Lower lobe of right lung (tissue), 2 donors: Measurements from ENCODE around the gene AFAP1L1. TPM values are rescaled to one million over a fixed set of nuclear protein-coding genes. Genes with fewer than 3 reads are reported as not detected.

Experiments
- ATAC-seq, 2 donors: fragments of 200-7000 bp; cut with Tn5 transposase; one replicate each; pipeline ENCODE4 v1.9.1; 2020 to 2022; ENCODE audit warnings: mild to moderate bottlenecking in 2 of 2, moderate library complexity in 2 of 2
- DNase-seq: peaks from one replicate; pipeline ENCODE4 v3.0.0-alpha.2; 2020
- H3K27ac ChIP-seq: fragments of 200-600 bp; one replicate; pipeline ENCODE4 v1.8.0; 2022
- H3K27me3 ChIP-seq: fragments of 200-600 bp; one replicate; pipeline ENCODE4 v1.8.0; 2022; ENCODE audit warnings: low read depth
- H3K36me3 ChIP-seq: fragments of 200-600 bp; one replicate; pipeline ENCODE4 v1.8.0; 2022; ENCODE audit warnings: mild to moderate bottlenecking
- H3K4me1 ChIP-seq: fragments of 200-600 bp; one replicate; pipeline ENCODE4 v1.8.0; 2022
- H3K4me3 ChIP-seq: fragments of 200-600 bp; one replicate; pipeline ENCODE4 v1.8.0; 2022; ENCODE audit warnings: mild to moderate bottlenecking
- H3K9me3 ChIP-seq: fragments of 200-600 bp; one replicate; pipeline ENCODE4 v1.8.0; 2022
- intact Hi-C: fragments of 100-400 bp; cut with DNase I; formaldehyde crosslinking; loops from one replicate; pipeline ENCODE4 v1.11.0; 2022
- total RNA-seq: library from RNA; stranded (reverse); fragmentation: NEBNext Ultra II Directional; extraction: Animal tissue kit (Norgen Biotek cat#: 25700); gene quantifications from one replicate; pipeline ENCODE4 v1.2.1, GENCODE V29; 2021
- TF ChIP-seq, protein P1 (sequence below): fragments of 200-600 bp; IDR thresholded peaks from one replicate; pipeline ENCODE4 v1.8.0; 2022; ENCODE audit warnings: antibody characterized with exemption, mild to moderate bottlenecking
- donor health status: DM: no; HTN: yes; CAD: no; lungs with severe emphysema.

The AFAP1L1 gene
- total RNA-seq, 1 donor from 2014 or later, result 26.6 TPM

DNA sequence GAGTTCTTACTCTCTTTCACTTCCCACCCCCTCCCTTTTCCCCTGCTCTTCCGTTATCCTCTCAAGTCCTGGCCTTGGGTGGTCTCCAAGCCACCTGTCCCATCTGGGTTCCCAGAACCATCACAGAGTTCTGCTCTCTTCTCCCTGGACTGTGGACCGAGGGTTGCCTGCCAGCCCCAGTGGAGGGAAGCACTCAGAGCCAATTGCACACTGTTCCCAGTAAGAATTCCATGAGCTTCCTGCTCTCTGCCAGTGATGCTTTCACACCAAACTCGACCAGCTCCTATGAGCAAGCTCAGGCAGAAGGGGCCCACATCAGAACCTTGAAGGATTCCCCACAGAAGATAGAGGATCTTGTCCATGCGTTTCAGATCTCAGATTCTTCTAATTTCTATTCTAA, 20.1 kb upstream of the AFAP1L1 start:
- Histone ChIP-seq H3K36me3 (peaks cover 30% of the 10 kb centered on the region), H3K9me3 (no peaks in the 10 kb centered on the region), H3K4me3 (no peak overlapping the region), H3K4me1 (no peaks in the 10 kb centered on the region), H3K27me3 (no peaks in the 10 kb centered on the region), H3K27ac (no peak overlapping the region)
- DNase-seq (no peak), ATAC-seq (no peak)
- intact Hi-C loops, result no loop called here
- TF ChIP-seq, protein P1, sequence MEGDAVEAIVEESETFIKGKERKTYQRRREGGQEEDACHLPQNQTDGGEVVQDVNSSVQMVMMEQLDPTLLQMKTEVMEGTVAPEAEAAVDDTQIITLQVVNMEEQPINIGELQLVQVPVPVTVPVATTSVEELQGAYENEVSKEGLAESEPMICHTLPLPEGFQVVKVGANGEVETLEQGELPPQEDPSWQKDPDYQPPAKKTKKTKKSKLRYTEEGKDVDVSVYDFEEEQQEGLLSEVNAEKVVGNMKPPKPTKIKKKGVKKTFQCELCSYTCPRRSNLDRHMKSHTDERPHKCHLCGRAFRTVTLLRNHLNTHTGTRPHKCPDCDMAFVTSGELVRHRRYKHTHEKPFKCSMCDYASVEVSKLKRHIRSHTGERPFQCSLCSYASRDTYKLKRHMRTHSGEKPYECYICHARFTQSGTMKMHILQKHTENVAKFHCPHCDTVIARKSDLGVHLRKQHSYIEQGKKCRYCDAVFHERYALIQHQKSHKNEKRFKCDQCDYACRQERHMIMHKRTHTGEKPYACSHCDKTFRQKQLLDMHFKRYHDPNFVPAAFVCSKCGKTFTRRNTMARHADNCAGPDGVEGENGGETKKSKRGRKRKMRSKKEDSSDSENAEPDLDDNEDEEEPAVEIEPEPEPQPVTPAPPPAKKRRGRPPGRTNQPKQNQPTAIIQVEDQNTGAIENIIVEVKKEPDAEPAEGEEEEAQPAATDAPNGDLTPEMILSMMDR, result no peak

DNA sequence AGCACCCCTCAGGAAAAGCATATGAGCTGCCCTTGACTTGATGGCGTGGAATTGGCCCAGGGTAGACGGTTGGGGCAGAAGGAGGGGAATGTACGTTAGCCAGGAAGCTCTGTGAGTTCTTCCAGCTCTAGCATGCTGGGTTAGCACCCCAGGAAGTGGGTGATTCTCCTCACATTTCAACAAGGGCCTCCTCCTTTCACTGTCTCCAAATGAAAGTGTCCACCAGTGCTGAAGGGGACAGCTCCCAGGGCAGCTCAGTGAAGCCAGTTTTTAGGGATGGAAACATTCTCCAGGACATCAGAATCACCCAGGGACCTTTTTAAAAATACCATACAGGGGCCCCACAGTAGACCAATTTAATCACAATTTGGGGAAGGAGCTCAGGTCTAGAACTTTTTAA, 17.2 kb upstream of the AFAP1L1 start:
- Histone ChIP-seq H3K4me3 (no peak overlapping the region), H3K4me1 (no peaks in the 10 kb centered on the region), H3K9me3 (no peaks in the 10 kb centered on the region), H3K36me3 (peaks cover 25% of the 10 kb centered on the region), H3K27ac (no peak overlapping the region), H3K27me3 (no peaks in the 10 kb centered on the region)
- no peak for ATAC-seq
- intact Hi-C loops, result no loop called here
- DNase-seq, result no peak
- TF ChIP-seq, protein P1, result no peak

DNA sequence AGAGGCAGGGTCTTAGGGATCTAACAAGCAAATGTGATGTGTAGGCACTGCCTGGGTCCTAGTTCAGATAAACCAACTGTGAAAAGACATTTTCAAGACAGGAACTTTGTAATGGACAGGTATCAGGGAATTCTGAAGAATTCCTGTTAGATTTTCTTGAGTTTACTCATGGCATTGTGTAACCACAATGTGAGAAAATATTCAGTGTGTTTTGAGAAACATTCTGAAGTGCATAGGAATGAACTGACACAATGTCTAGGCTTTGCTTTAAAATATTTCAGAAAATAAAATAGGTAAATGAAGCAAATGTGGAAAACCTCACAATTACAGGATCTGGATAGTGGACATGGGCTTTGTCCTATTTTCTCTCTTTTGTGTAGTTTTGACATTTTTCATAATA, 15.2 kb upstream of the AFAP1L1 start:
- intact Hi-C loops, result no loop called here
- no peak for DNase-seq
- H3K36me3 ChIP-seq, result peaks cover 13% of the 10 kb centered on the region
- H3K27me3 ChIP-seq, result no peaks in the 10 kb centered on the region
- H3K9me3 ChIP-seq, result no peaks in the 10 kb centered on the region
- ATAC-seq, result no peak
- no peaks in the 10 kb centered on the region for H3K4me1 ChIP-seq
- TF ChIP-seq, protein P1, result no peak
- H3K27ac ChIP-seq, result no peak overlapping the region
- no peak overlapping the region for H3K4me3 ChIP-seq

DNA sequence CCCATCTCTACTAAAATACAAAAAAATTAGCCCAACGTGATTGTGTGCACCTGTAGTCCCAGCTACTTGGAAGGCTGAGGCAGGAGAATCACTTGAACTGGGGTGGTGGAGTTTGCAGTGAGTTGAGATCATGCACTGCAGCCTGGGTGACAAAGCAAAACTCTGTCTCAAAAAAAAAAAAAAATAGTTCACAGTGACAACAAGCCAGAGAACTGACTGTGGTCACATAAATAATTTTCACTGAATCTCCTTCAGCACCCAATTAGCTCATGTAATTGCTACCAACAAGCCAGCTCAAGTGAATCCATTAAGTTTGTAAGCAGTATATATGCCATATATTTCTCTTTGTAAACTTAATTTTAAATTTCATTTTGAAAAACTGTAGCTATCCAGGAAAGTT, 14.5 kb upstream of the AFAP1L1 start:
- ATAC-seq (no peak), DNase-seq (no peak)
- H3K36me3 ChIP-seq, result peaks cover 6% of the 10 kb centered on the region
- H3K27me3 ChIP-seq, result no peaks in the 10 kb centered on the region
- H3K9me3 ChIP-seq, result no peaks in the 10 kb centered on the region
- intact Hi-C loops, result no loop called here
- no peak overlapping the region for H3K4me3 ChIP-seq
- no peak overlapping the region for H3K27ac ChIP-seq
- TF ChIP-seq, protein P1, result no peak
- H3K4me1 ChIP-seq, result no peaks in the 10 kb centered on the region

DNA sequence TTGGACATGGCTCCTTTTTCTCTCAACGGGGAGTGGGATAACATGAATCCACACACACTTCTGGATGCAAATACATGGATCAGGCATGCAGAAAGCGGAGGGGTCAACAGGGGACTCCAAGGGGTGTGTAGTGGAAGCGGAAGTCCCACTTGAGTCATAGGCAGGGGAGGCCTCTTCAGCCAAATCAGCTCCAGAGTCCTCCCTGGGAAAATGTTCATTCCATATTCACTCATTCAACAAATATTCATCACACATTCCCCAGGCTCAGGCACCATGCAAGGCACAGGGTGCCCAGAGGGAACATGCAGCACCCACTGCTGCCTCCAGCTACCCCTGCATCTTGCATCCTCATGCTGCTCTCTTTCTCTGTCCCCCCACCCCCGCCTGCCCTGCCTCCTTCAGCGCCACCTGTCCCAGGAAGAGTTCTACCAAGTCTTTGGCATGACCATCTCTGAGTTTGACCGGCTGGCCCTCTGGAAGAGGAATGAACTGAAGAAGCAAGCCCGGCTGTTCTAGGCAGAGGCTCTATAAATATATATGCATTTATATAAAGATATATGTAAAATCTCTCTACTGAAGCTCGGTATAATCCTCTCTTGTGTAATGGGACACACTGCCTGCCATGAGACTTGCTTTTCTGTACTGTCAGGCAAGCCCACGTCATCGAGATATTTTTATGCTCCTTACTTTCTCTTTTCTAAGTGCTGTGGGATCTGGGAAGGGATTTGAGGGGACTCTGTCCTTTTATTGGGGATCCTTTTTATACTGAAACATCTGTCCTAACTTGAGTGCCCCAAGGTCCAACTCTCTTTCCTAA, 13.6 kb upstream of the AFAP1L1 start:
- H3K27me3 ChIP-seq, result no peaks in the 10 kb centered on the region

More for the DNA sequence above, 13.6 kb upstream of the AFAP1L1 start:
- DNase-seq (no peak), ATAC-seq (no peak)
- intact Hi-C loops, result no loop called here
- Histone ChIP-seq H3K36me3 (no peaks in the 10 kb centered on the region), H3K27ac (no peak overlapping the region), H3K4me1 (no peaks in the 10 kb centered on the region), H3K9me3 (no peaks in the 10 kb centered on the region), H3K4me3 (no peak overlapping the region)
- TF ChIP-seq, protein P1, result no peak
